NB4 (cell line): Measurements from ENCODE around the gene SYT2.
"Not testable (repeated sequence)": the region's sequence is repeated elsewhere in the genome, so short reads cannot be mapped to it uniquely, and the experiment has no call there.

Experiments
- MYC ChIP-seq: IDR thresholded peaks from 2 replicates; pipeline ENCODE4 v1.6.1; 2011; ENCODE audit warnings: low read depth, low read length
- POLR2A ChIP-seq: IDR thresholded peaks from 2 replicates; pipeline ENCODE4 v1.6.1; 2011; ENCODE audit warnings: mild to moderate bottlenecking; ENCODE audit not compliant: insufficient read length; ENCODE audit errors: extremely low read depth
- TF ChIP-seq, protein P1 (sequence below): IDR thresholded peaks from 2 replicates; pipeline ENCODE4 v1.6.1; 2011; ENCODE audit warnings: low read depth, low read length
- TF ChIP-seq, protein P2 (sequence below): IDR thresholded peaks from one replicate; pipeline ENCODE4 v1.5.1; 2012; ENCODE audit warnings: low read depth, low read length

DNA sequence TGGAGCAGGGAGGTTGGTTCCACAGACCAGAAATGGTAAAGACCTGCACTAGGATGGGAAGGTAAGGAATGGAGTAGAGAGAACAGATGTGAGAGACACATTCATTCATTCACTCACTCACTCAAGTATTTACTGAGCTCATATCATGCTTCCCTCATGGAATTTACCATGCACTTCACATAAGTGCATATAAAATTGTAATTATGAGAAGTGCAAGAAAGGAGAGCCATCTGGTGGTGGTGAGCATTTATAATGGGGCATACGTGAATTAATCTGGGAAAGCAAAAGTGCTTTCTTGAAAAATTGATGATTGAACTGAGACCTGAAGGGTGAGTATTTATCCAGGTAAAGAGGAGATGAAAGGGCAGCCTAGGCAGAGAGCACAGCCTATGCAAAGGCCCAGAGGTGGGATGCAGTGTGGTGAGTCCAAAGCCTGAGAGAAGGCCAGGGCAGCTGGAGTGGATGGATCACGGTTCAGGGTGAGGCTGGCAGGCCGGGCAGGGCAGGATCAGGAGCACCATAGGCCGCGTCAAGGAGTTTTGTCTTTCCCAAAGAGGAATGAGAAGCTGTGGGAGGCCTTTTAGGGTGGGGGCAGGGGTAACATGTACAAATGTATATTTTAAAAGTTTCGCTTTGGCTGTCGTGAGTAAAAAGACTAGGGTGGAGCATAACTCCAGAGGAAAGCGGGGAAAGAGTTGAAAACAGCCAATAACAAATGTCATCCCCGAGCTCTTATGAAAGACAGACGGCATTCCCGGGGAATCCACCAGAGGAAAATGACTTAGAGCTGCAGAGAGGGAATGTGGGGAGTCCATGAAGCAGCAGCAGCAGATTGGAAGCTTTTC, 95.7 kb downstream of the SYT2 start:
- TF ChIP-seq, protein P1, sequence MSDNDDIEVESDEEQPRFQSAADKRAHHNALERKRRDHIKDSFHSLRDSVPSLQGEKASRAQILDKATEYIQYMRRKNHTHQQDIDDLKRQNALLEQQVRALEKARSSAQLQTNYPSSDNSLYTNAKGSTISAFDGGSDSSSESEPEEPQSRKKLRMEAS, result not testable (repeated sequence)
- TF ChIP-seq, protein P2, sequence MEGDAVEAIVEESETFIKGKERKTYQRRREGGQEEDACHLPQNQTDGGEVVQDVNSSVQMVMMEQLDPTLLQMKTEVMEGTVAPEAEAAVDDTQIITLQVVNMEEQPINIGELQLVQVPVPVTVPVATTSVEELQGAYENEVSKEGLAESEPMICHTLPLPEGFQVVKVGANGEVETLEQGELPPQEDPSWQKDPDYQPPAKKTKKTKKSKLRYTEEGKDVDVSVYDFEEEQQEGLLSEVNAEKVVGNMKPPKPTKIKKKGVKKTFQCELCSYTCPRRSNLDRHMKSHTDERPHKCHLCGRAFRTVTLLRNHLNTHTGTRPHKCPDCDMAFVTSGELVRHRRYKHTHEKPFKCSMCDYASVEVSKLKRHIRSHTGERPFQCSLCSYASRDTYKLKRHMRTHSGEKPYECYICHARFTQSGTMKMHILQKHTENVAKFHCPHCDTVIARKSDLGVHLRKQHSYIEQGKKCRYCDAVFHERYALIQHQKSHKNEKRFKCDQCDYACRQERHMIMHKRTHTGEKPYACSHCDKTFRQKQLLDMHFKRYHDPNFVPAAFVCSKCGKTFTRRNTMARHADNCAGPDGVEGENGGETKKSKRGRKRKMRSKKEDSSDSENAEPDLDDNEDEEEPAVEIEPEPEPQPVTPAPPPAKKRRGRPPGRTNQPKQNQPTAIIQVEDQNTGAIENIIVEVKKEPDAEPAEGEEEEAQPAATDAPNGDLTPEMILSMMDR, result peak; percentile 19
- TF ChIP-seq POLR2A, MYC: not testable (repeated sequence)
